Heart left ventricle (tissue), 13 donors: Measurements from ENCODE around the gene ATP2B2.

ENCODE experiments used
- POLR2A ChIP-seq, 2 donors: fragments of 450-650 bp; IDR thresholded peaks; one replicate each; pipeline ENCODE4 v1.6.1; 2017; ENCODE audit warnings: antibody characterized with exemption in 2 of 2, mild to moderate bottlenecking in 2 of 2, moderate library complexity in 2 of 2
- TF ChIP-seq, protein P1 (sequence below), 12 donors: fragments of 200-600 bp; sonication (generic) in 4 of 12; IDR thresholded peaks; one replicate each; pipeline versions ENCODE4 v1.5.0 to v1.8.0; 2018 to 2022; ENCODE audit warnings: antibody characterized with exemption in 12 of 12, mild to moderate bottlenecking in 5 of 12
- donor health status: ischemic (EF 13 %, LVEDD 7.1; RV severe dilation, severe dysfunction).
- donor health status: DM: no; HTN: yes; CAD: no.
- donor health status: DM: no; HTN: no; CAD: no.
- donor health status: ischemic (EF 25% LVEDD 6.9; RV normal size, moderate dysfunction).
- donor health status: ischemic (EF 25% LVEDD 5.7; RV mildly dilated, moderate dysfunction).
- donor health status: ischemic (EF 35%, LVEDD 5.7; RV mildly dilated, moderate dysfunction).
- donor health status: nonischemic (EF 11% LVEDD 7.7; RV severe dilation, severe dysfunction).
- donor health status: DM: yes; HTN: yes; CAD: no.
- donor health status: PGD.
- donor health status: ischemic (EF 29% LVEDD 5.4; RV normal size, mild dysfunction).
- donor health status: nonischemic (EF 23%, LVEDD 6.1; RV moderate dilation, normal function).

DNA sequence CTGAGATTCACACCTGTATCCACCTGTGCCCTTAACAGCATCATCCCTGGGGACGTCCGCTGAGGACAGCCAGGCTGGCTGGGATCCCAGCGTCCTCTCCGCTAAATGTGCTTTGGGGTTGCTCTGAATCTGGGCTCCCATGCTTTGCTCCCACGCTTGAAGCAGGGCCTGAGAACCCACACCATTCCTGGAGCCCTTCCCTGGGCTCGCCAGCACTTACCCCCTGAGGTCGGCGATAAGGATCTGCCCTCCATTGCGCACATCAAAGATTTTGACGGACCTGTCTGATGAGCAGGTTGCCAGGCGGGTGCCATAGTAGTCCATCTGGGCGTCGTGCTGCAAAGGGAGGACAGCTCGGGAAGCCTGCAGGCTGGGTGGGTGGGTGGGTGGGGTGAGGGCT is 190.3 kb downstream of the ATP2B2 start:
- TF ChIP-seq, protein P1, sequence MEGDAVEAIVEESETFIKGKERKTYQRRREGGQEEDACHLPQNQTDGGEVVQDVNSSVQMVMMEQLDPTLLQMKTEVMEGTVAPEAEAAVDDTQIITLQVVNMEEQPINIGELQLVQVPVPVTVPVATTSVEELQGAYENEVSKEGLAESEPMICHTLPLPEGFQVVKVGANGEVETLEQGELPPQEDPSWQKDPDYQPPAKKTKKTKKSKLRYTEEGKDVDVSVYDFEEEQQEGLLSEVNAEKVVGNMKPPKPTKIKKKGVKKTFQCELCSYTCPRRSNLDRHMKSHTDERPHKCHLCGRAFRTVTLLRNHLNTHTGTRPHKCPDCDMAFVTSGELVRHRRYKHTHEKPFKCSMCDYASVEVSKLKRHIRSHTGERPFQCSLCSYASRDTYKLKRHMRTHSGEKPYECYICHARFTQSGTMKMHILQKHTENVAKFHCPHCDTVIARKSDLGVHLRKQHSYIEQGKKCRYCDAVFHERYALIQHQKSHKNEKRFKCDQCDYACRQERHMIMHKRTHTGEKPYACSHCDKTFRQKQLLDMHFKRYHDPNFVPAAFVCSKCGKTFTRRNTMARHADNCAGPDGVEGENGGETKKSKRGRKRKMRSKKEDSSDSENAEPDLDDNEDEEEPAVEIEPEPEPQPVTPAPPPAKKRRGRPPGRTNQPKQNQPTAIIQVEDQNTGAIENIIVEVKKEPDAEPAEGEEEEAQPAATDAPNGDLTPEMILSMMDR (IDR thresholded peaks at IDR 0.05): no peak
- no peak for TF ChIP-seq POLR2A (IDR thresholded peaks at IDR 0.05)
